Progenitor cell of endocrine pancreas (in vitro differentiated cells): ENCODE results near the gene LIPN. TPM values are rescaled to one million over a fixed set of nuclear protein-coding genes. Genes with fewer than 3 reads are reported as not detected.
"Not testable (repeated sequence)": the region's sequence is repeated elsewhere in the genome, so short reads cannot be mapped to it uniquely, and the experiment has no call there.

Source experiments
- DNase-seq: peaks from one replicate; pipeline ENCODE4 v3.0.0; 2021; ENCODE audit warnings: low spot score; ENCODE audit not compliant: unreplicated experiment
- H3K27ac Mint-ChIP-seq: 2 replicates; pipeline ENCODE4 v1.8.0; 2021; ENCODE audit warnings: mild to moderate bottlenecking, moderate library complexity, mixed read lengths
- H3K27me3 Mint-ChIP-seq: 2 replicates; pipeline ENCODE4 v1.8.0; 2021; ENCODE audit warnings: mixed read lengths
- H3K36me3 Mint-ChIP-seq: 2 replicates; pipeline ENCODE4 v1.8.0; 2022; ENCODE audit warnings: mixed read lengths; ENCODE audit not compliant: insufficient read depth
- H3K4me1 Mint-ChIP-seq: 2 replicates; pipeline ENCODE4 v1.8.0; 2021; ENCODE audit warnings: low read depth, mixed read lengths
- H3K4me3 Mint-ChIP-seq: 2 replicates; pipeline ENCODE4 v1.8.0; 2021; ENCODE audit warnings: low read depth, mild to moderate bottlenecking, moderate library complexity, mixed read lengths
- H3K9me3 Mint-ChIP-seq: 2 replicates; pipeline ENCODE4 v1.8.0; 2021; ENCODE audit warnings: low read depth, mixed read lengths
- CTCF ChIP-seq: fragments of 200-600 bp; sonication (generic); IDR thresholded peaks from one replicate; pipeline ENCODE4 v1.5.0; 2021; ENCODE audit warnings: antibody characterized with exemption, mild to moderate bottlenecking; ENCODE audit not compliant: unreplicated experiment
- total RNA-seq: library from RNA; stranded (reverse); gene quantifications from 2 replicates; pipeline ENCODE4 v1.2.1, GENCODE V29; 2021

The LIPN gene
- total RNA-seq, 1 donor from 2014 or later = not detected

GRCh38 chr10:88730864-88731263, 29.0 kb upstream of the LIPN start:
- Mint-ChIP-seq H3K9me3 (peaks cover 2% of the 10 kb centered on the region), H3K27me3 (peaks cover 15% of the 10 kb centered on the region)
- TF ChIP-seq CTCF = no peak

GRCh38 chr10:88731296-88731695, 28.5 kb upstream of the LIPN start:
- H3K4me1 Mint-ChIP-seq = peaks cover 1% of the 10 kb centered on the region
- peaks cover 12% of the 10 kb centered on the region for H3K27me3 Mint-ChIP-seq
- H3K27ac Mint-ChIP-seq = no peak overlapping the region
- no peaks in the 10 kb centered on the region for H3K36me3 Mint-ChIP-seq
- no peak for TF ChIP-seq CTCF
- DNase-seq = no peak
- peaks cover 2% of the 10 kb centered on the region for H3K9me3 Mint-ChIP-seq
- no peak overlapping the region for H3K4me3 Mint-ChIP-seq

More at GRCh38 chr10:88730864-88731263, 29.0 kb upstream of the LIPN start:
- Mint-ChIP-seq H3K4me1 (peaks cover 1% of the 10 kb centered on the region), H3K36me3 (no peaks in the 10 kb centered on the region), H3K27ac (no peak overlapping the region), H3K4me3 (no peak overlapping the region)
- DNase-seq = no peak

GRCh38 chr10:88733215-88733614, 26.6 kb upstream of the LIPN start:
- Mint-ChIP-seq H3K9me3 (no peaks in the 10 kb centered on the region), H3K36me3 (no peaks in the 10 kb centered on the region), H3K27ac (no peak overlapping the region), H3K4me1 (peaks cover 1% of the 10 kb centered on the region), H3K4me3 (no peak overlapping the region), H3K27me3 (peaks cover 10% of the 10 kb centered on the region)
- TF ChIP-seq CTCF = no peak
- no peak for DNase-seq

- no peak overlapping the region for H3K27ac Mint-ChIP-seq
- no peak for TF ChIP-seq CTCF
- H3K27me3 Mint-ChIP-seq = peaks cover 10% of the 10 kb centered on the region
- no peaks in the 10 kb centered on the region for H3K9me3 Mint-ChIP-seq
- no peak overlapping the region for H3K4me3 Mint-ChIP-seq
- no peaks in the 10 kb centered on the region for H3K36me3 Mint-ChIP-seq
- peaks cover 1% of the 10 kb centered on the region for H3K4me1 Mint-ChIP-seq
- DNase-seq = no peak
These were observed 24.2 kb upstream of the LIPN start for GRCh38 chr10:88735661-88736060.

- H3K36me3 Mint-ChIP-seq, H3K27me3 Mint-ChIP-seq, H3K4me3 Mint-ChIP-seq, H3K27ac Mint-ChIP-seq, H3K4me1 Mint-ChIP-seq, DNase-seq, H3K9me3 Mint-ChIP-seq: not testable (repeated sequence)
These were observed 17.9 kb upstream of the LIPN start for GRCh38 chr10:88741921-88742320.

- Mint-ChIP-seq H3K9me3 (peaks cover 12% of the 10 kb centered on the region), H3K4me1 (no peaks in the 10 kb centered on the region), H3K27me3 (peaks cover 5% of the 10 kb centered on the region), H3K27ac (no peak overlapping the region), H3K36me3 (no peaks in the 10 kb centered on the region), H3K4me3 (no peak overlapping the region)
- DNase-seq = no peak
- no peak for TF ChIP-seq CTCF
These were observed 17.4 kb upstream of the LIPN start for GRCh38 chr10:88742448-88742847.
